Measurements from ENCODE around the gene TWNK. TPM values are rescaled to one million over a fixed set of nuclear protein-coding genes. Genes with fewer than 3 reads are reported as not detected.

TWNK gene
- total and polyA plus RNA-seq, 2 experiments from 2014 or later: 12.2 to 29.4 TPM

DNA sequence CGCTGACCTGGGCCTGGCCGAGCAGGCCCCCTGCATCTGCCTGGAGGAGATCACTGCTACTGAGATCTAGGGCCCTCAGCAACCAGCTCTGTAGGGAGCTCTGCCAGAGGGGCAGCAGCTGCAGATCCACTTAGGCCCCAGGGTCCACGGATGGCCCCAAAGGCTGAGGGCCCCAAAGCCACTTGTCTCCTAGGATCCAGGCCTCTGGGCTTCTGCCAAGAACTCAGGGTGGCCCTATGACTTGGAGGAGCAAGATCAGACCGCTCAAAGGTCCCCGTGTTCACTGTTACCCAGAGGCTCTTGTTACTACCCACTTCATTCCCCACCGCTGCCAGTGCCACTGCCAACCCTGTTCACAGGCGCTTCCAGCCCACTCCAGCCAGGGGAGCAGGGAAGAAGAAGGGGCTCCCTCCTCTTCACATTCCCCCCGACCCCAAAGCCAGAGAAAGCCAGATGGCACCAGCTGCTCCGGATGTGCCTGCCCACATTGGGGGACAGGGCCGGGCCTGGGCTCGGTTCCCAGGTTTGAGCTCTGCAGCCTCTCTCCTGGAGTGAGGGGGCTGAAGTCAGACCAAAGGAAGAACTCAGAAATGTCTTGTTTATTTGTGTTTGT is 19.9 kb downstream of the TWNK start:
- no peak overlapping the region for H3K4me2 ChIP-seq
- TF ChIP-seq ZNF114 (CRISPR knock-in tag; IDR thresholded peaks at IDR 0.05) (no peak), EZH2 (IDR thresholded peaks at IDR 0.05; ENCODE audit: low read depth, unreplicated experiment) (no peak), CREB1 (CRISPR knock-in tag; IDR thresholded peaks at IDR 0.05; ENCODE audit: low read depth) (no peak), NANOG (IDR thresholded peaks at IDR 0.05; ENCODE audit: borderline replicate concordance) (no peak), POLR2AphosphoS5 (IDR thresholded peaks at IDR 0.05; ENCODE audit: low read depth) (no peak), ZNF331 (CRISPR knock-in tag; IDR thresholded peaks at IDR 0.05; ENCODE audit: low read depth) (no peak), STAT1 (IDR thresholded peaks at IDR 0.05; ENCODE audit: unreplicated experiment) (no peak), EZH2phosphoT487 (IDR thresholded peaks at IDR 0.05; ENCODE audit: unreplicated experiment) (no peak), JUNB (IDR thresholded peaks at IDR 0.05; ENCODE audit: unreplicated experiment) (no peak)
- TF ChIP-seq, protein P1, sequence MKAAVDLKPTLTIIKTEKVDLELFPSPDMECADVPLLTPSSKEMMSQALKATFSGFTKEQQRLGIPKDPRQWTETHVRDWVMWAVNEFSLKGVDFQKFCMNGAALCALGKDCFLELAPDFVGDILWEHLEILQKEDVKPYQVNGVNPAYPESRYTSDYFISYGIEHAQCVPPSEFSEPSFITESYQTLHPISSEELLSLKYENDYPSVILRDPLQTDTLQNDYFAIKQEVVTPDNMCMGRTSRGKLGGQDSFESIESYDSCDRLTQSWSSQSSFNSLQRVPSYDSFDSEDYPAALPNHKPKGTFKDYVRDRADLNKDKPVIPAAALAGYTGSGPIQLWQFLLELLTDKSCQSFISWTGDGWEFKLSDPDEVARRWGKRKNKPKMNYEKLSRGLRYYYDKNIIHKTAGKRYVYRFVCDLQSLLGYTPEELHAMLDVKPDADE (IDR thresholded peaks at IDR 0.05): no peak
- TF ChIP-seq, protein P2, sequence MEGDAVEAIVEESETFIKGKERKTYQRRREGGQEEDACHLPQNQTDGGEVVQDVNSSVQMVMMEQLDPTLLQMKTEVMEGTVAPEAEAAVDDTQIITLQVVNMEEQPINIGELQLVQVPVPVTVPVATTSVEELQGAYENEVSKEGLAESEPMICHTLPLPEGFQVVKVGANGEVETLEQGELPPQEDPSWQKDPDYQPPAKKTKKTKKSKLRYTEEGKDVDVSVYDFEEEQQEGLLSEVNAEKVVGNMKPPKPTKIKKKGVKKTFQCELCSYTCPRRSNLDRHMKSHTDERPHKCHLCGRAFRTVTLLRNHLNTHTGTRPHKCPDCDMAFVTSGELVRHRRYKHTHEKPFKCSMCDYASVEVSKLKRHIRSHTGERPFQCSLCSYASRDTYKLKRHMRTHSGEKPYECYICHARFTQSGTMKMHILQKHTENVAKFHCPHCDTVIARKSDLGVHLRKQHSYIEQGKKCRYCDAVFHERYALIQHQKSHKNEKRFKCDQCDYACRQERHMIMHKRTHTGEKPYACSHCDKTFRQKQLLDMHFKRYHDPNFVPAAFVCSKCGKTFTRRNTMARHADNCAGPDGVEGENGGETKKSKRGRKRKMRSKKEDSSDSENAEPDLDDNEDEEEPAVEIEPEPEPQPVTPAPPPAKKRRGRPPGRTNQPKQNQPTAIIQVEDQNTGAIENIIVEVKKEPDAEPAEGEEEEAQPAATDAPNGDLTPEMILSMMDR (conservative IDR thresholded peaks at IDR 0.05; ENCODE audit: low read depth in 2 of 2): no peak
- TF ChIP-seq, protein P3, sequence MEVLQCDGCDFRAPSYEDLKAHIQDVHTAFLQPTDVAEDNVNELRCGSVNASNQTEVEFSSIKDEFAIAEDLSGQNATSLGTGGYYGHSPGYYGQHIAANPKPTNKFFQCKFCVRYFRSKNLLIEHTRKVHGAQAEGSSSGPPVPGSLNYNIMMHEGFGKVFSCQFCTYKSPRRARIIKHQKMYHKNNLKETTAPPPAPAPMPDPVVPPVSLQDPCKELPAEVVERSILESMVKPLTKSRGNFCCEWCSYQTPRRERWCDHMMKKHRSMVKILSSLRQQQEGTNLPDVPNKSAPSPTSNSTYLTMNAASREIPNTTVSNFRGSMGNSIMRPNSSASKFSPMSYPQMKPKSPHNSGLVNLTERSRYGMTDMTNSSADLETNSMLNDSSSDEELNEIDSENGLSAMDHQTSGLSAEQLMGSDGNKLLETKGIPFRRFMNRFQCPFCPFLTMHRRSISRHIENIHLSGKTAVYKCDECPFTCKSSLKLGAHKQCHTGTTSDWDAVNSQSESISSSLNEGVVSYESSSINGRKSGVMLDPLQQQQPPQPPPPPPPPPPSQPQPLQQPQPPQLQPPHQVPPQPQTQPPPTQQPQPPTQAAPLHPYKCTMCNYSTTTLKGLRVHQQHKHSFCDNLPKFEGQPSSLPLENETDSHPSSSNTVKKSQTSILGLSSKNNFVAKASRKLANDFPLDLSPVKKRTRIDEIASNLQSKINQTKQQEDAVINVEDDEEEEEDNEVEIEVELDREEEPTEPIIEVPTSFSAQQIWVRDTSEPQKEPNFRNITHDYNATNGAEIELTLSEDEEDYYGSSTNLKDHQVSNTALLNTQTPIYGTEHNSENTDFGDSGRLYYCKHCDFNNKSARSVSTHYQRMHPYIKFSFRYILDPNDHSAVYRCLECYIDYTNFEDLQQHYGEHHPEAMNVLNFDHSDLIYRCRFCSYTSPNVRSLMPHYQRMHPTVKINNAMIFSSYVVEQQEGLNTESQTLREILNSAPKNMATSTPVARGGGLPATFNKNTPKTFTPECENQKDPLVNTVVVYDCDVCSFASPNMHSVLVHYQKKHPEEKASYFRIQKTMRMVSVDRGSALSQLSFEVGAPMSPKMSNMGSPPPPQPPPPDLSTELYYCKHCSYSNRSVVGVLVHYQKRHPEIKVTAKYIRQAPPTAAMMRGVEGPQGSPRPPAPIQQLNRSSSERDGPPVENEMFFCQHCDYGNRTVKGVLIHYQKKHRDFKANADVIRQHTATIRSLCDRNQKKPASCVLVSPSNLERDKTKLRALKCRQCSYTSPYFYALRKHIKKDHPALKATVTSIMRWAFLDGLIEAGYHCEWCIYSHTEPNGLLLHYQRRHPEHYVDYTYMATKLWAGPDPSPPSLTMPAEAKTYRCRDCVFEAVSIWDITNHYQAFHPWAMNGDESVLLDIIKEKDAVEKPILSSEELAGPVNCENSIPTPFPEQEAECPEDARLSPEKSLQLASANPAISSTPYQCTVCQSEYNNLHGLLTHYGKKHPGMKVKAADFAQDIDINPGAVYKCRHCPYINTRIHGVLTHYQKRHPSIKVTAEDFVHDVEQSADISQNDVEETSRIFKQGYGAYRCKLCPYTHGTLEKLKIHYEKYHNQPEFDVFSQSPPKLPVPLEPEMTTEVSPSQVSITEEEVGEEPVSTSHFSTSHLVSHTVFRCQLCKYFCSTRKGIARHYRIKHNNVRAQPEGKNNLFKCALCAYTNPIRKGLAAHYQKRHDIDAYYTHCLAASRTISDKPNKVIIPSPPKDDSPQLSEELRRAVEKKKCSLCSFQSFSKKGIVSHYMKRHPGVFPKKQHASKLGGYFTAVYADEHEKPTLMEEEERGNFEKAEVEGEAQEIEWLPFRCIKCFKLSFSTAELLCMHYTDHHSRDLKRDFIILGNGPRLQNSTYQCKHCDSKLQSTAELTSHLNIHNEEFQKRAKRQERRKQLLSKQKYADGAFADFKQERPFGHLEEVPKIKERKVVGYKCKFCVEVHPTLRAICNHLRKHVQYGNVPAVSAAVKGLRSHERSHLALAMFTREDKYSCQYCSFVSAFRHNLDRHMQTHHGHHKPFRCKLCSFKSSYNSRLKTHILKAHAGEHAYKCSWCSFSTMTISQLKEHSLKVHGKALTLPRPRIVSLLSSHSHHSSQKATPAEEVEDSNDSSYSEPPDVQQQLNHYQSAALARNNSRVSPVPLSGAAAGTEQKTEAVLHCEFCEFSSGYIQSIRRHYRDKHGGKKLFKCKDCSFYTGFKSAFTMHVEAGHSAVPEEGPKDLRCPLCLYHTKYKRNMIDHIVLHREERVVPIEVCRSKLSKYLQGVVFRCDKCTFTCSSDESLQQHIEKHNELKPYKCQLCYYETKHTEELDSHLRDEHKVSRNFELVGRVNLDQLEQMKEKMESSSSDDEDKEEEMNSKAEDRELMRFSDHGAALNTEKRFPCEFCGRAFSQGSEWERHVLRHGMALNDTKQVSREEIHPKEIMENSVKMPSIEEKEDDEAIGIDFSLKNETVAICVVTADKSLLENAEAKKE (CRISPR knock-in tag; IDR thresholded peaks at IDR 0.05): no peak
- TF ChIP-seq, protein P4, sequence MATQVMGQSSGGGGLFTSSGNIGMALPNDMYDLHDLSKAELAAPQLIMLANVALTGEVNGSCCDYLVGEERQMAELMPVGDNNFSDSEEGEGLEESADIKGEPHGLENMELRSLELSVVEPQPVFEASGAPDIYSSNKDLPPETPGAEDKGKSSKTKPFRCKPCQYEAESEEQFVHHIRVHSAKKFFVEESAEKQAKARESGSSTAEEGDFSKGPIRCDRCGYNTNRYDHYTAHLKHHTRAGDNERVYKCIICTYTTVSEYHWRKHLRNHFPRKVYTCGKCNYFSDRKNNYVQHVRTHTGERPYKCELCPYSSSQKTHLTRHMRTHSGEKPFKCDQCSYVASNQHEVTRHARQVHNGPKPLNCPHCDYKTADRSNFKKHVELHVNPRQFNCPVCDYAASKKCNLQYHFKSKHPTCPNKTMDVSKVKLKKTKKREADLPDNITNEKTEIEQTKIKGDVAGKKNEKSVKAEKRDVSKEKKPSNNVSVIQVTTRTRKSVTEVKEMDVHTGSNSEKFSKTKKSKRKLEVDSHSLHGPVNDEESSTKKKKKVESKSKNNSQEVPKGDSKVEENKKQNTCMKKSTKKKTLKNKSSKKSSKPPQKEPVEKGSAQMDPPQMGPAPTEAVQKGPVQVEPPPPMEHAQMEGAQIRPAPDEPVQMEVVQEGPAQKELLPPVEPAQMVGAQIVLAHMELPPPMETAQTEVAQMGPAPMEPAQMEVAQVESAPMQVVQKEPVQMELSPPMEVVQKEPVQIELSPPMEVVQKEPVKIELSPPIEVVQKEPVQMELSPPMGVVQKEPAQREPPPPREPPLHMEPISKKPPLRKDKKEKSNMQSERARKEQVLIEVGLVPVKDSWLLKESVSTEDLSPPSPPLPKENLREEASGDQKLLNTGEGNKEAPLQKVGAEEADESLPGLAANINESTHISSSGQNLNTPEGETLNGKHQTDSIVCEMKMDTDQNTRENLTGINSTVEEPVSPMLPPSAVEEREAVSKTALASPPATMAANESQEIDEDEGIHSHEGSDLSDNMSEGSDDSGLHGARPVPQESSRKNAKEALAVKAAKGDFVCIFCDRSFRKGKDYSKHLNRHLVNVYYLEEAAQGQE (IDR thresholded peaks at IDR 0.05; ENCODE audit: unreplicated experiment): no peak
- DNase-seq (ENCODE audit: low spot score) (no peak), ATAC-seq (no peak)
- H3K36me3 ChIP-seq (ENCODE audit: insufficient read depth): no peaks in the 10 kb centered on the region; the same call in 1 of the 2 replicates
- H3K27ac ChIP-seq (ENCODE audit: low read depth): no peak overlapping the region
- H3K27me3 ChIP-seq (ENCODE audit: insufficient read depth): no peaks in the 10 kb centered on the region
- Mint-ChIP-seq H3K4me1 (peaks cover 13% of the 10 kb centered on the region; the same call in 2 of the 3 replicates), H3K27me3 (ENCODE audit: insufficient read depth, low read depth, poor library complexity) (peaks cover 8% of the 10 kb centered on the region), H3K27ac (no peak overlapping the region), H3K4me3 (no peak overlapping the region), H3K9me3 (no peaks in the 10 kb centered on the region), H3K36me3 (ENCODE audit: low read depth) (peaks cover 34% of the 10 kb centered on the region)
- no peaks in the 10 kb centered on the region for H3K79me2 ChIP-seq (replicated peaks; ENCODE audit: insufficient read depth)
- H3K4me1 ChIP-seq (ENCODE audit: insufficient read depth): peaks cover 6% of the 10 kb centered on the region; the same call in 1 of the 2 replicates
- H3F3A ChIP-seq (replicated peaks; ENCODE audit: low read depth): 0 out of 2 replicates have a peak, but pooled peaks cover 4% of the 10 kb centered on the region
- H3K4me3 ChIP-seq: no peak overlapping the region
- H4K20me1 ChIP-seq (replicated peaks; ENCODE audit: insufficient read depth): 0 out of 2 replicates have a peak, but pooled peaks cover 7% of the 10 kb centered on the region
- H2AFZ ChIP-seq: no peak overlapping the region
- no peaks in the 10 kb centered on the region for H3K9me2 ChIP-seq (ENCODE audit: insufficient read depth)

All from GM23338 (cell line).